PFSK-1 (cell line): Measurements from ENCODE around the gene PID1.

Experiments used
- FOXP2 ChIP-seq: optimal IDR thresholded peaks from 2 replicates; pipeline ENCODE3; 2011; ENCODE audit warnings: borderline replicate concordance, control low read depth, inconsistent platforms; ENCODE audit not compliant: insufficient read depth; ENCODE audit errors: extremely low read length, extremely low read depth
- POLR2AphosphoS5 ChIP-seq: IDR thresholded peaks from 2 replicates; pipeline ENCODE4 v1.6.1; 2012; ENCODE audit warnings: low read depth, mild to moderate bottlenecking, control low read depth, low read length, moderate library complexity
- SIN3A ChIP-seq: IDR thresholded peaks from 2 replicates; pipeline ENCODE4 v1.6.1; 2012; ENCODE audit warnings: mild to moderate bottlenecking, low read length, moderate library complexity, borderline replicate concordance; ENCODE audit not compliant: insufficient read depth
- TAF1 ChIP-seq: IDR thresholded peaks from 2 replicates; pipeline ENCODE4 v1.6.1; 2012; ENCODE audit warnings: low read length, control low read depth, borderline replicate concordance; ENCODE audit not compliant: insufficient read depth
- TF ChIP-seq, protein P1 (sequence below), 2 experiments: IDR thresholded peaks; 2 replicates each; pipeline versions ENCODE4 v1.6.1 to v1.8.0; 2011 to 2012; ENCODE audit warnings: low read depth in 2 of 2, low read length in 2 of 2, control low read depth in 1 of 2, inconsistent platforms in 1 of 2, mild to moderate bottlenecking in 1 of 2, moderate library complexity in 1 of 2; ENCODE audit not compliant: insufficient read depth in 1 of 2

DNA sequence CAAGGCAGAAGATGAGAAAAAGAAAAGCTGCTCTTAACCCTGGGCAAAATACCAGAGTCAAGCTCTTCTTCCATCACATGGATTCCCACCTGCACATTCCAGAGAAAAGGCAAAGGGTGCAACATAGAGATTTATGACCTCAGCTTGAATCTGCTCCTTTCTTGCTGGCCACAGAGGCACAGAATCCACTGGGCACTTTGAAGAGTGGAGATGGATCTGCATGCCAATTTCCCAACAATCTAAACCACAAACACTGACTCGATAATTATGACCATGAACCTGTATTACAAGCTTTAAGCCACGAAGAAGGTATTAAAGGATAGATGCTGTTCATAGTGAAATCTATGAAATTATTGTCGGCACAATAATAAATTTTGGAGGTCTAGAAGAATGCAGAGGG is 237.3 kb downstream of the PID1 start:
- TF ChIP-seq POLR2AphosphoS5: no peak
- TF ChIP-seq, protein P1, sequence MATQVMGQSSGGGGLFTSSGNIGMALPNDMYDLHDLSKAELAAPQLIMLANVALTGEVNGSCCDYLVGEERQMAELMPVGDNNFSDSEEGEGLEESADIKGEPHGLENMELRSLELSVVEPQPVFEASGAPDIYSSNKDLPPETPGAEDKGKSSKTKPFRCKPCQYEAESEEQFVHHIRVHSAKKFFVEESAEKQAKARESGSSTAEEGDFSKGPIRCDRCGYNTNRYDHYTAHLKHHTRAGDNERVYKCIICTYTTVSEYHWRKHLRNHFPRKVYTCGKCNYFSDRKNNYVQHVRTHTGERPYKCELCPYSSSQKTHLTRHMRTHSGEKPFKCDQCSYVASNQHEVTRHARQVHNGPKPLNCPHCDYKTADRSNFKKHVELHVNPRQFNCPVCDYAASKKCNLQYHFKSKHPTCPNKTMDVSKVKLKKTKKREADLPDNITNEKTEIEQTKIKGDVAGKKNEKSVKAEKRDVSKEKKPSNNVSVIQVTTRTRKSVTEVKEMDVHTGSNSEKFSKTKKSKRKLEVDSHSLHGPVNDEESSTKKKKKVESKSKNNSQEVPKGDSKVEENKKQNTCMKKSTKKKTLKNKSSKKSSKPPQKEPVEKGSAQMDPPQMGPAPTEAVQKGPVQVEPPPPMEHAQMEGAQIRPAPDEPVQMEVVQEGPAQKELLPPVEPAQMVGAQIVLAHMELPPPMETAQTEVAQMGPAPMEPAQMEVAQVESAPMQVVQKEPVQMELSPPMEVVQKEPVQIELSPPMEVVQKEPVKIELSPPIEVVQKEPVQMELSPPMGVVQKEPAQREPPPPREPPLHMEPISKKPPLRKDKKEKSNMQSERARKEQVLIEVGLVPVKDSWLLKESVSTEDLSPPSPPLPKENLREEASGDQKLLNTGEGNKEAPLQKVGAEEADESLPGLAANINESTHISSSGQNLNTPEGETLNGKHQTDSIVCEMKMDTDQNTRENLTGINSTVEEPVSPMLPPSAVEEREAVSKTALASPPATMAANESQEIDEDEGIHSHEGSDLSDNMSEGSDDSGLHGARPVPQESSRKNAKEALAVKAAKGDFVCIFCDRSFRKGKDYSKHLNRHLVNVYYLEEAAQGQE (IDR thresholded peaks at IDR 0.05; ENCODE audit: insufficient read depth in 1 of 2, low read depth in 2 of 2, low read length in 2 of 2): no peak
- TF ChIP-seq TAF1: no peak
- TF ChIP-seq SIN3A: no peak
- no peak for TF ChIP-seq FOXP2
